Measurements from ENCODE around the gene GPR162. TPM values are rescaled to one million over a fixed set of nuclear protein-coding genes. Genes with fewer than 3 reads are reported as not detected.

The GPR162 gene
- total and polyA plus RNA-seq, 2 of the 4 experiments (the other 2 are of a cell fraction): 2.9 to 6.0 TPM

- peak within 1 kb of the TSS; percentile 97 for H3K27ac ChIP-seq (ENCODE audit: insufficient read depth, low read length)
- H4K91ac ChIP-seq (ENCODE audit: insufficient read depth, low read depth, low read length): peak within 1 kb of the TSS; percentile 84
- H2AK9ac ChIP-seq (replicated peaks; ENCODE audit: low read depth, low read length, poor library complexity): peak within 1 kb of the TSS; percentile 100
- peak within 1 kb of the TSS; percentile 91 for H3K56ac ChIP-seq (ENCODE audit: extremely low read depth, insufficient read depth, low read length)
- H2BK5ac ChIP-seq (ENCODE audit: low read depth, low read length, poor library complexity, severe bottlenecking): peak within 1 kb of the TSS; percentile 95
- H2BK20ac ChIP-seq (ENCODE audit: low read depth, low read length): peak within 1 kb of the TSS; percentile 24; the same call in 1 of the 2 replicates
- ChIA-PET CTCF (no interaction called here), POLR2A (ENCODE audit: unreplicated experiment) (interaction anchor here (1.1 to 1.9 kb wide), 2 partner anchors 15 to 38 kb away, joined by 3 to 6 read pairs; partner anchors contain the start of gene USP5)
- peak within 1 kb of the TSS; percentile 95 for H3K4me2 ChIP-seq (ENCODE audit: low read depth, low read length)
- intact Hi-C loops (cut with micrococcal nuclease) (loop anchor here (2.0 to 5.0 kb wide), 3 partner anchors 15 to 770 kb away; partner anchors contain the start of genes RNU7-1 and USP5), dilution Hi-C loops (cut with HindIII; ENCODE audit: low sequenced_read_pairs, unreplicated experiment) (no loop called here), in situ Hi-C loops (cut with MboI; ENCODE audit: low sequenced_read_pairs) (loop anchor here (5.0 kb wide), 1 partner anchor 95 kb away; no protein-coding TSS in a partner anchor)
- H3K9me1 ChIP-seq (ENCODE audit: insufficient read depth, low read length): 0 out of 2 replicates have a peak, but pooled peaks cover 7% of the 10 kb centered on the region
- peaks cover 48% of the 10 kb centered on the region for H4K20me1 ChIP-seq (ENCODE audit: insufficient read depth, low read length)
- H3K27me3 ChIP-seq (ENCODE audit: control insufficient read depth, insufficient read depth, low read length): no peaks in the 10 kb centered on the region
- peak within 1 kb of the TSS; percentile 100 for H3K9ac ChIP-seq (ENCODE audit: low read depth, low read length)
- H3K9me3 ChIP-seq (ENCODE audit: control insufficient read depth, insufficient read depth, low read length): no peaks in the 10 kb centered on the region
- H3K4me3 ChIP-seq (ENCODE audit: insufficient read depth, low read depth, low read length): peak within 1 kb of the TSS; percentile 87
- ATAC-seq (ENCODE audit: low read depth): peak; percentile 82
- BruUV-seq (replicated peaks): no TSS peak
- 0% methylated on average over 39 of the region's 86 CpGs; no CpG with 5 or more reads in 1 of the 2 experiments for WGBS, 2 experiments (ENCODE audit: extremely low coverage in 2 of 2, insufficient read length in 1 of 2)
- H3K79me1 ChIP-seq (ENCODE audit: low read depth in 1 of 2, low read length in 2 of 2): peaks cover 23 to 51% of the 10 kb centered on the region in 2 experiments
- 0 out of 3 replicates have a peak within 1 kb of the TSS, but pooled peaks have one; percentile 50 for H2BK15ac ChIP-seq (ENCODE audit: low read depth, low read length)
- H4K5ac ChIP-seq (ENCODE audit: low read depth, low read length): peak within 1 kb of the TSS; percentile 92
- peaks cover 19% of the 10 kb centered on the region for H3K4me1 ChIP-seq (ENCODE audit: control insufficient read depth, insufficient read depth, low read length)
- H2AFZ ChIP-seq (replicated peaks; ENCODE audit: low read length, poor library complexity): peak within 1 kb of the TSS; percentile 95
- H4K8ac ChIP-seq (ENCODE audit: low read depth in 2 of 2, low read length in 2 of 2): peak within 1 kb of the TSS; percentile 92 to 93
- H3K18ac ChIP-seq (ENCODE audit: low read depth, low read length): peak within 1 kb of the TSS; percentile 69
- peak within 1 kb of the TSS; percentile 97 for H3K23ac ChIP-seq (ENCODE audit: low read depth, low read length)
- H2AK5ac ChIP-seq (ENCODE audit: low read depth, low read length): peak within 1 kb of the TSS; percentile 97
- H2BK120ac ChIP-seq (ENCODE audit: low read depth, low read length): peak within 1 kb of the TSS; percentile 65
- H3K4ac ChIP-seq (ENCODE audit: low read depth, low read length): peak within 1 kb of the TSS; percentile 95
- DNase-seq: peak; percentile 74
- peaks cover 52% of the 10 kb centered on the region for H3K36me3 ChIP-seq (ENCODE audit: control insufficient read depth, insufficient read depth, low read length)
- H3K14ac ChIP-seq (replicated peaks; ENCODE audit: low read depth, low read length): peak within 1 kb of the TSS; percentile 95
- TF ChIP-seq CHD1 (IDR thresholded peaks at IDR 0.05; ENCODE audit: low read depth, low read length) (0 out of 2 replicates have a peak, but pooled peaks have one; percentile 35), ELK1 (IDR thresholded peaks at IDR 0.05; ENCODE audit: borderline replicate concordance, low read depth, low read length) (no peak), MAFK (IDR thresholded peaks at IDR 0.05; ENCODE audit: low read depth, low read length) (no peak), RFX5 (IDR thresholded peaks at IDR 0.05; ENCODE audit: low read depth, low read length) (no peak), FOS (IDR thresholded peaks at IDR 0.05; ENCODE audit: low read depth, low read length) (no peak), POLR2A (IDR thresholded peaks at IDR 0.05; ENCODE audit: low read depth, low read length) (peak; percentile 99), CTCF (conservative IDR thresholded peaks at IDR 0.05; ENCODE audit: low read depth, low read length) (no peak), USF2 (IDR thresholded peaks at IDR 0.05; ENCODE audit: low read depth, low read length) (no peak), SMC3 (IDR thresholded peaks at IDR 0.05; ENCODE audit: low read depth, low read length) (no peak), NFE2L2 (IDR thresholded peaks at IDR 0.05; ENCODE audit: low read depth, low read length) (no peak), MAZ (IDR thresholded peaks at IDR 0.05; ENCODE audit: borderline replicate concordance, low read depth, low read length) (0 out of 2 replicates have a peak, but pooled peaks have one; percentile 17), MXI1 (IDR thresholded peaks at IDR 0.05; ENCODE audit: borderline replicate concordance, low read depth, low read length) (peak; percentile 74), BHLHE40 (IDR thresholded peaks at IDR 0.05; ENCODE audit: low read depth, low read length) (no peak)
Observed at GRCh38 chr12:6867413-6868210, 46.0 kb downstream of the GPR162 start, which contains the start of gene TPI1. Gene TPI1, plus strand, starts transcription at chr12:6867531. Its CDS starts 36 bp downstream, at chr12:6867567.

All from IMR-90 (cell line).